Psoas muscle (tissue), 8 donors: ENCODE results near the gene ACADVL. TPM values are rescaled to one million over a fixed set of nuclear protein-coding genes. Genes with fewer than 3 reads are reported as not detected.
"Not testable (repeated sequence)": the region's sequence is repeated elsewhere in the genome, so short reads cannot be mapped to it uniquely, and the experiment has no call there.

Source experiments
- ATAC-seq, 4 donors: fragments of 200-7000 bp; cut with Tn5 transposase; one replicate each; pipeline ENCODE4 v1.9.1; 2020; ENCODE audit warnings: moderate library complexity in 3 of 4, mild to moderate bottlenecking in 2 of 4
- DNase-seq, 2 donors: peaks; one replicate each; pipeline ENCODE4 v3.0.0-alpha.2; 2020
- H3K27ac ChIP-seq: fragments of 200-600 bp; one replicate; pipeline ENCODE4 v1.8.0; 2022
- H3K27me3 ChIP-seq, 3 donors: fragments of 200-600 bp in 1 of 3; one replicate each; pipeline versions ENCODE4 v1.6.1 to v1.8.0; 2013 to 2022; ENCODE audit warnings: low read length in 2 of 3, mild to moderate bottlenecking in 2 of 3, moderate library complexity in 1 of 3; ENCODE audit not compliant: insufficient read depth in 3 of 3
- H3K36me3 ChIP-seq, 2 donors: fragments of 200-600 bp in 1 of 2; one replicate each; pipeline versions ENCODE4 v1.6.1 to v1.8.0; 2013 to 2022; ENCODE audit warnings: low read depth in 1 of 2, mild to moderate bottlenecking in 1 of 2, moderate library complexity in 1 of 2; ENCODE audit not compliant: insufficient read depth in 1 of 2
- H3K4me1 ChIP-seq: fragments of 200-600 bp; one replicate; pipeline ENCODE4 v1.8.0; 2022
- H3K4me3 ChIP-seq: fragments of 200-600 bp; one replicate; pipeline ENCODE4 v1.8.0; 2022; ENCODE audit warnings: mild to moderate bottlenecking
- H3K9me3 ChIP-seq: fragments of 200-600 bp; one replicate; pipeline ENCODE4 v1.8.0; 2022
- WGBS, 3 donors: extraction: QIAGEN DNeasy Blood & Tissue Kit; methylation state at CpG; one replicate each; pipeline versions ENCODE4 v1.1.6 to v1.1.7; 2013; 5-methylcytosine and 5-hydroxymethylcytosine counted together
- intact Hi-C, 2 donors: fragments of 100-400 bp; cut with DNase I; formaldehyde crosslinking; loops; one replicate each; pipeline versions ENCODE4 v1.11.0 to v1.14.2; 2022
- polyA plus RNA-seq, 3 donors: library from polyadenylated mRNA; stranded (reverse); fragments of 200-250 nt; gene quantifications; one replicate each; pipeline ENCODE4 v1.2.3, GENCODE V29; 2013
- total RNA-seq, 4 donors: library from RNA; stranded (reverse); fragmentation: NEBNext Ultra II Directional in 2 of 4; extraction: Animal tissue kit (Norgen Biotek cat#: 25700) in 2 of 4; gene quantifications; one replicate each; pipeline versions ENCODE4 v1.2.1 to v1.2.4, GENCODE V29; 2021 to 2023
- TF ChIP-seq, protein P1 (sequence below): fragments of 200-600 bp; IDR thresholded peaks from one replicate; pipeline ENCODE4 v1.8.0; 2022; ENCODE audit warnings: antibody characterized with exemption
- donor health status: healthy with polysubstance abuse.
- donor health status: DM: no; HTN: no; CAD: no; lungs with moderate emphysema.
- donor health status: Bipolar disorder and iron deficiency.
- donor health status: healthy.
- donor health status: DM: yes; HTN: yes; CAD: no.
- donor health status: DM: no; HTN: no; CAD: no.
- donor health status: DM: no; HTN: no; CAD: no.
- donor health status: DM: yes; HTN: yes; CAD: no.

The ACADVL gene
- total and polyA plus RNA-seq, 7 donors, result 538 to 1,310 (median 1,030) TPM

DNA sequence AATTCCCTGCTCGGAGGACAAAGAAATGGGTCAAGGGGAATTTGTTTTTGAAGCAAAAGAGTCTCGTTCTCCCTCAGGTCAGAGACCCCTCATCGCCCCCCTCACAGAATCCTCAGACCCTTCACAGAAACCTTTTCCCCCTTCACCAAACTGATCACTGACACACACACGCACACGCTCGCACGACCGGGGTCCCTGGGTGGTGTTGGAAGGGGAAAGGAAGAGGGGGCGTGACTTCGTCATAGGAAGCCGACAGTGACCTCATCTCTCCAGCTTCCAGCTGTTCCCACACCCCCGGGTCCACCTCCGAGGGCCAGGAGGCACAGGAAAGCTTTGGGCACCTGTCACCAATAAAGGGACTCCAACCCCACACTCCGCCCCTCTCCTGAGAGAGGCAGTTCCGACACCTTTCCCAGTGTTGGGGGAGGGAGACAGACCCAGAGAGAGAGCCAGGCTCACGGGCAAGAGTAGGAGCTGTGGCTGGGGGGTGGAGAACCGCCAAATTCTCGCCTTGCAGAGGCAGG is 41.7 kb upstream of the ACADVL start:
- peak overlapping the region; percentile 56 for H3K4me3 ChIP-seq
- DNase-seq (no peak), ATAC-seq (no peak)
- no peaks in the 10 kb centered on the region for H3K36me3 ChIP-seq
- H3K4me1 ChIP-seq, result peaks cover 8% of the 10 kb centered on the region
- no peak overlapping the region for H3K27ac ChIP-seq
- TF ChIP-seq, protein P1, sequence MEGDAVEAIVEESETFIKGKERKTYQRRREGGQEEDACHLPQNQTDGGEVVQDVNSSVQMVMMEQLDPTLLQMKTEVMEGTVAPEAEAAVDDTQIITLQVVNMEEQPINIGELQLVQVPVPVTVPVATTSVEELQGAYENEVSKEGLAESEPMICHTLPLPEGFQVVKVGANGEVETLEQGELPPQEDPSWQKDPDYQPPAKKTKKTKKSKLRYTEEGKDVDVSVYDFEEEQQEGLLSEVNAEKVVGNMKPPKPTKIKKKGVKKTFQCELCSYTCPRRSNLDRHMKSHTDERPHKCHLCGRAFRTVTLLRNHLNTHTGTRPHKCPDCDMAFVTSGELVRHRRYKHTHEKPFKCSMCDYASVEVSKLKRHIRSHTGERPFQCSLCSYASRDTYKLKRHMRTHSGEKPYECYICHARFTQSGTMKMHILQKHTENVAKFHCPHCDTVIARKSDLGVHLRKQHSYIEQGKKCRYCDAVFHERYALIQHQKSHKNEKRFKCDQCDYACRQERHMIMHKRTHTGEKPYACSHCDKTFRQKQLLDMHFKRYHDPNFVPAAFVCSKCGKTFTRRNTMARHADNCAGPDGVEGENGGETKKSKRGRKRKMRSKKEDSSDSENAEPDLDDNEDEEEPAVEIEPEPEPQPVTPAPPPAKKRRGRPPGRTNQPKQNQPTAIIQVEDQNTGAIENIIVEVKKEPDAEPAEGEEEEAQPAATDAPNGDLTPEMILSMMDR, result no peak
- no peaks in the 10 kb centered on the region for H3K9me3 ChIP-seq
- intact Hi-C loops, result loop anchor here in 1 of 2 donors (5.0 kb wide), 1 partner anchor 126 kb away; no protein-coding TSS in a partner anchor
- peaks cover 0 to 54% (median 14%) of the 10 kb centered on the region in 3 donors for H3K27me3 ChIP-seq
- 6 to 10% (median 7%) methylated on average over 18 of the region's 18 CpGs for WGBS, 3 donors

- no peak for DNase-seq
- no peaks in the 10 kb centered on the region for H3K9me3 ChIP-seq
- TF ChIP-seq, protein P1, result no peak
- H3K27ac ChIP-seq, result no peak overlapping the region
- intact Hi-C loops, result loop anchor here in 1 of 2 donors (5.0 kb wide), 1 partner anchor 127 kb away; no protein-coding TSS in a partner anchor
- no peak overlapping the region for H3K4me3 ChIP-seq
- 73 to 79% (median 73%) methylated on average over 11 of the region's 11 CpGs for WGBS, 3 donors
- peaks cover 8% of the 10 kb centered on the region for H3K4me1 ChIP-seq
- H3K36me3 ChIP-seq, result no peaks in the 10 kb centered on the region
- no peak for ATAC-seq
- H3K27me3 ChIP-seq, result peaks cover 0 to 45% (median 14%) of the 10 kb centered on the region in 3 donors
These were observed 40.8 kb upstream of the ACADVL start for GRCh38 chr17:7178973-7179316.

DNA sequence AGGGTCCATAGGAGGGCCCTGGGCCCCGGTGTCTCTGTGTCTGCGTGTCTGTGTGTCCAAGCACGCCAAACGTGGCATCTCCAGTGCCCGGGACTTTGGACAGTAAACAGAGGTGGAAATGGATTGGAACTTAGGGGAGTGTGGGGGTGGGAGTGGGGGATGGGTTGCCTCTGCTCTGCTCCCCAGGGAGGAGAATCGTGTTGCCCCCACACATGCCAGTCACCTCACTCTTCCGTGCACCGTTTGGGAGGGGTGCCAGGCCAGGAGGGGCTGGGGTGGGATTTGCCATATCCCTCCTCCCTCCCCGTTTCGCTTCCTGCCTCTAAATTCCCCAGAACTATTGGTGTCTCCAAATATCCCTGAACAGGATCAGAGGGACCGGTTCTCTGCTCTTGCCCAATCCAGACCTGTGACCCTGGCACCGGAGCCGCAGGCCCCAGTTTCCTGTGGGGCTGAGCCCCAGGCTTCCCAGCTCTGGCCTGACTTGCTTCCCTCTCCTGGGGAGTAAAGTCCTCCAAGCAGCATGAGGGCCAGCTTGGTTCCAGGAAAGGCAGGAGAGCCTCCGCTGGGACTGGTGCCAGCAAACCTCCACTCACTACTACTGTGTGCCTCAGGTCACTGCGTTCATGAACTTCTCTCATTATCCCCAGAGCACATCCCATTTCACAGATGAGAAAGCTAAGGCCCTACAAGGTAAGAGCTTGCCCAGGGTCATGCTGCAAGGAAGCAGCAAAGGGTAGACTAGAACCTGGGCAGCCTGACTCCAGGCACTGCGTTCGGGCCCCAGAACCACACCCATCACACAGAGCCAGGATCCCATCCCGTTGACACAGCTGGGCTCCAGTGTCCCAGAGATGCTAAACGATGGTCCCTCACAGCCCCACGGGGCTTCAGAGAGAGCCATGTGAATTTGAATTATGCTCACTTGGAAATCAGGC is 40.2 kb upstream of the ACADVL start, which contains the start of gene ASGR1:
Gene ASGR1 (minus strand): TSS at position 54 of the 938 bp plus-strand sequence. CDS start 807 bp downstream, outside the sequence.
- peaks cover 8% of the 10 kb centered on the region for H3K4me1 ChIP-seq
- ATAC-seq (peak in 1 of 4 donors; percentile 13), DNase-seq (no peak)
- H3K9me3 ChIP-seq, result no peaks in the 10 kb centered on the region
- H3K27me3 ChIP-seq, result peaks cover 0 to 39% (median 14%) of the 10 kb centered on the region in 3 donors
- TF ChIP-seq, protein P1, result no peak
- H3K36me3 ChIP-seq, result no peaks in the 10 kb centered on the region
- WGBS, 3 donors, result 50 to 54% (median 51%) methylated on average over 20 of the region's 20 CpGs
- intact Hi-C loops, result loop anchor here in 1 of 2 donors (5.0 kb wide), 1 partner anchor 127 kb away; no protein-coding TSS in a partner anchor
- no peak within 1 kb of the TSS for H3K27ac ChIP-seq
- H3K4me3 ChIP-seq, result no peak within 1 kb of the TSS

DNA sequence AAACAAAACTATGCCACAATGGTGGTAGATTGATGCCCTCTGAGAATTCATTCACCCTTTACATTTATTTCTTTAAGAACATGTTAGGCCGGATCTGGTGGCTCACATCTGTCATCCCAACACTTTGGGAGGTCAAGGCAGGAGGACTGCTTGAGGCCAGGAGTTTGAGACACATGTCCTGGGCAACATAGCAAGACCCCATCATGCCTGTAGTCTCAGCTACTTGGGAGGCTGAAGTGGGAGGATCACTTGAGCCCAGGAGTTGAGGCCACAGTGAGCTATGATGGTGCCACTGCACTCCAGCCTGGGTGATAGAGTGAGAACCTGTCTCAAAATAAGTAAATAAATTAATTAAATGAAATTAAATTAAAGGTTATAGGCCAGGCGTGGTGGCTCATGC is 37.6 kb upstream of the ACADVL start:
- peaks cover 0 to 19% (median 9%) of the 10 kb centered on the region in 3 donors for H3K27me3 ChIP-seq
- H3K9me3 ChIP-seq, intact Hi-C loops, H3K27ac ChIP-seq, DNase-seq, H3K4me1 ChIP-seq, ATAC-seq, H3K36me3 ChIP-seq, H3K4me3 ChIP-seq: not testable (repeated sequence)
- 88 to 95% (median 93%) methylated on average over 2 of the region's 2 CpGs for WGBS, 3 donors
